Subcutaneous abdominal adipose tissue (tissue), 5 donors: ENCODE results near the gene PAFAH1B1.

Experiments
- H3K27ac ChIP-seq: one replicate; pipeline ENCODE4 v1.7.0; 2013; ENCODE audit warnings: low read depth, mild to moderate bottlenecking, inconsistent platforms, low read length, moderate library complexity
- H3K27me3 ChIP-seq, 5 donors: one replicate each; pipeline ENCODE4 v1.7.0; 2013; ENCODE audit warnings: low read length in 5 of 5, inconsistent platforms in 1 of 5; ENCODE audit not compliant: control insufficient read depth in 5 of 5, insufficient read depth in 4 of 5
- H3K36me3 ChIP-seq, 5 donors: one replicate each; pipeline ENCODE4 v1.7.0; 2013; ENCODE audit warnings: low read length in 5 of 5; ENCODE audit not compliant: control insufficient read depth in 5 of 5, insufficient read depth in 5 of 5
- H3K4me1 ChIP-seq, 5 donors: one replicate each; pipeline ENCODE4 v1.7.0; 2013; ENCODE audit warnings: low read length in 5 of 5, mild to moderate bottlenecking in 3 of 5, moderate library complexity in 1 of 5; ENCODE audit not compliant: control insufficient read depth in 5 of 5, insufficient read depth in 5 of 5
- H3K4me3 ChIP-seq, 5 donors: one replicate each; pipeline ENCODE4 v1.7.0; 2013; ENCODE audit warnings: low read length in 5 of 5, low read depth in 1 of 5
- H3K9ac ChIP-seq, 5 donors: one replicate each; pipeline ENCODE4 v1.7.0; 2013; ENCODE audit warnings: low read length in 5 of 5, mild to moderate bottlenecking in 4 of 5, moderate library complexity in 3 of 5
- H3K9me3 ChIP-seq, 5 donors: one replicate each; pipeline ENCODE4 v1.7.0; 2013; ENCODE audit warnings: low read length in 5 of 5; ENCODE audit not compliant: control insufficient read depth in 5 of 5
- donor health status: healthy.
- donor health status: healthy.
- donor health status: healthy.
- donor health status: healthy.
- donor health status: healthy.

PAFAH1B1 gene

DNA sequence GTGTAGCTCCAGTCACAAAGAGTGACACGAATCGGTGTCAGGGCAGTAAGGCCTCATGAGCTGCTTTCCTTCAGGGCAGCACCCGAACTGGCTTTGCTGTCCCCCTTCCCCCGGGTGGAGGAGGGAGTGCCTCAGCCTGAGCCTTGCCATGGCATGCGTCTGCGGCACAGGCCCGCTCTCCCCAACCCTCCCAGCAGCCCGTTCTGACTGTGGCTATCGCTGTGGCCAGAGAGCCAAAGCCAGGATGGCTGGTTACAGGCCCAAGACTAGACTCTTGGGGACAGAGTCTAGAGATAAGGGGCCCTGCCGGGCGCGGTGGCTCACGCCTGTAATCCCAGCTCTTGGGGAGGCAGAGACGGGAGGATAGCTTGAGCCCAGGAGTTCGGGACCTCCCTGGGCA, 92.2 kb downstream of the PAFAH1B1 start:
- Histone ChIP-seq H3K9ac (no peak overlapping the region), H3K27ac (no peak overlapping the region), H3K27me3 (no peaks in the 10 kb centered on the region), H3K9me3 (no peaks in the 10 kb centered on the region), H3K36me3 (peaks cover 24 to 58% (median 46%) of the 10 kb centered on the region in 5 donors), H3K4me3 (no peak overlapping the region), H3K4me1 (peaks cover 2 to 29% (median 13%) of the 10 kb centered on the region in 5 donors)

DNA sequence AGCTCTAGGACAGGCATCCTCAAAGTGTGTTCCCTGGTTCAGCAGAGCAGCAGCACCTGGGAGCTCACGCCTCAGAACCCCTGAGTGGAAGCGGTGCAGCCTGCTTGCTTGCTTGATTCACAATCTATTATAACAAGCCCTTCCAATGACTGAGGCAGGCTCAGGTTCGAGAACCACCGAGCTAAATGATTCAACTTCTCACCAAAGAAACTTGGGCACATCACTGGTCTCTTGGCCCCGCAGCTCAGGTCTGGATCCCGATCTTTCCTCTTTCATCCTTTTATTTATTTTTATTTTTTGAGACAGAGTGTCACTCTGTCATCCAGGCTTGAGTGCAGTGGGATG, 93.6 kb downstream of the PAFAH1B1 start:
- Histone ChIP-seq H3K9me3 (no peaks in the 10 kb centered on the region), H3K27ac (no peak overlapping the region), H3K9ac (no peak overlapping the region), H3K27me3 (no peaks in the 10 kb centered on the region), H3K4me1 (peaks cover 2 to 29% (median 13%) of the 10 kb centered on the region in 5 donors), H3K36me3 (peaks cover 18 to 56% (median 41%) of the 10 kb centered on the region in 5 donors), H3K4me3 (no peak overlapping the region)

DNA sequence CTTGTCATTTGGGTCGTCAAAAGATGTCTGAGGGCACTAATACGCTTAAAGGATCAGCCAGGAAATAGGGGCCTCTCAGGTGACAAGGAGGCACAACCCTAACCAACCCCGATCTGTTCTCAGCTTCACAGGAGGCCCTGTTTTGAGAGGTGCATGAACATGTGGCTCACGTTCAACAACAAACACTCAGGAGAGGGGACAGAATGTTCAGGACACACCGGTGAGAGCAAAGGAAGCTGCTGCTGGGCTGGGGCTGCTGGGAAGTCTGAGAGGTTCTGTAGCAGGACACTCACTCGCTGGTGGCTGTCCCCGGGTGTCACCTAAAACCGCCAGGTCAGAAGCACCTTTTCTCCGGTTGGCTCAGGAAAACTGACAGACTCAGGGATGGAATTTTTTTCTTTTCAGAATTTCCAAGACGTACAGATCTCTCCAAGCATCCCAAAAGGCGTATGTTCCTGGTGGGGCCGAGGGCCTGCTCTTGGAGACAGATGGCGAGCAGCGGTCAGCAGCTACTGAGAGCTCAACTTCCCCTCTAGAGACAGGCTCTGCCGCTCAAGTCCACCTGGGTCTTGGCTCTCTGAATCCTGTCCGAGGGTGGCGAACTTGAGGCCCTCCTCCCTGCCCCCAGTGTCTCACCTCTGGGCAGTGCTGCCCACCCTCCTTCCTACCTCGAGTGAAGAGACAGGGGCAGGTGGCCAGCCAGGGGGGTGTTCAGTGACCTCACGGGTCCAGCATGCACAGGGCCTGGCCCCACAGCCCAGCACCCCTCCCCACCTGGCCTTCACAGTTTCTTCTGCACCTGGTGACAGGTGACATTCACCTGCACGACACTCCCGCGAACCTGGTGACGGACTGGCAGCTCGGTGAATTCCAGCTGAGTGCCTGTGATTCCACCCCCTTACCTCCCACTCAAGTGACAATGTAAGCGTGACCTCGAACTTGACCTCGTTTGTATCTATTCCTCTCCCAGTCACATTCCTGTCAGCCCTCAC, 95.2 kb downstream of the PAFAH1B1 start:
- no peak overlapping the region for H3K27ac ChIP-seq
- peaks cover 2 to 29% (median 13%) of the 10 kb centered on the region in 5 donors for H3K4me1 ChIP-seq
- no peak overlapping the region for H3K4me3 ChIP-seq
- H3K9me3 ChIP-seq: no peaks in the 10 kb centered on the region
- H3K36me3 ChIP-seq: peaks cover 3 to 56% (median 43%) of the 10 kb centered on the region in 5 donors
- H3K9ac ChIP-seq: no peak overlapping the region
- no peaks in the 10 kb centered on the region for H3K27me3 ChIP-seq

DNA sequence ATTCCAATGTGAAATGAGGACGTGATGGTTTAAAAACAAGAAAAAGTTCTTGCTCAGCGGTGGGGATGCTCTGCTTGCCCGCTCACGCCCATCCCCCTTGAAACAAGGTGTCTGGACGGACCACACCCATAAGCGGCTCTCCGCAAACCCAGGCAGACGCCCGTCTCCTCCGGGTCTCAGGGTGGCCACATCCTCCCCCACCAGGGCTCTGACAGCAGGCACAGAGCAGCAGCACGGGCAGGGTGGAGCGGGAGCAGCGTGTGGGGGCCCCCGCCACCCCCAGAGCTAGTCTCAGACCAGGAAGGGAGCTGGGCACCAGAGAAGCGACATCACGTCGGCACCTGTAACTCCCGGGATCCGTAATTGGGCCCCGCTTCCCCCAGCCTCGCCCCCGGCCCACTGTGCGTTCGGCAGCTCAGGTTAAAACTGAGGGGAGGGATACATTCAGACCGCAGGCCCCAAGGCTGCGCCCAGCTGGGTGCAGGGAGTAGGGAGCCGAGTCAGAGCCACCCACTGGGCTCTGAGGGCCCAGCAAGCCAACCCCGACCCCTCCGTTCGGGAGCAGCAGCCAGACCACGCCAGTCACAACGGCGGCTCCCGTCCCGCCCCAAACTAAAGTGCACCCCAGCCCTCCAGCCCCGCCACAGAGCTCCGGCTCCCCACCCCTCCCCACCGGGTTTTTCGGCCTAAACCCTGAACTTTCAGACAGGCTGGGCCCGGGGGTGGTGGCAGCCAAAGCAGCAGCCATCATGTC, 96.1 kb downstream of the PAFAH1B1 start:
- no peak overlapping the region for H3K4me3 ChIP-seq
- peaks cover 0 to 55% (median 41%) of the 10 kb centered on the region in 5 donors for H3K36me3 ChIP-seq
- no peak overlapping the region for H3K9ac ChIP-seq
- H3K27me3 ChIP-seq: no peaks in the 10 kb centered on the region
- no peaks in the 10 kb centered on the region for H3K9me3 ChIP-seq
- no peak overlapping the region for H3K27ac ChIP-seq
- peaks cover 2 to 29% (median 11%) of the 10 kb centered on the region in 5 donors for H3K4me1 ChIP-seq

DNA sequence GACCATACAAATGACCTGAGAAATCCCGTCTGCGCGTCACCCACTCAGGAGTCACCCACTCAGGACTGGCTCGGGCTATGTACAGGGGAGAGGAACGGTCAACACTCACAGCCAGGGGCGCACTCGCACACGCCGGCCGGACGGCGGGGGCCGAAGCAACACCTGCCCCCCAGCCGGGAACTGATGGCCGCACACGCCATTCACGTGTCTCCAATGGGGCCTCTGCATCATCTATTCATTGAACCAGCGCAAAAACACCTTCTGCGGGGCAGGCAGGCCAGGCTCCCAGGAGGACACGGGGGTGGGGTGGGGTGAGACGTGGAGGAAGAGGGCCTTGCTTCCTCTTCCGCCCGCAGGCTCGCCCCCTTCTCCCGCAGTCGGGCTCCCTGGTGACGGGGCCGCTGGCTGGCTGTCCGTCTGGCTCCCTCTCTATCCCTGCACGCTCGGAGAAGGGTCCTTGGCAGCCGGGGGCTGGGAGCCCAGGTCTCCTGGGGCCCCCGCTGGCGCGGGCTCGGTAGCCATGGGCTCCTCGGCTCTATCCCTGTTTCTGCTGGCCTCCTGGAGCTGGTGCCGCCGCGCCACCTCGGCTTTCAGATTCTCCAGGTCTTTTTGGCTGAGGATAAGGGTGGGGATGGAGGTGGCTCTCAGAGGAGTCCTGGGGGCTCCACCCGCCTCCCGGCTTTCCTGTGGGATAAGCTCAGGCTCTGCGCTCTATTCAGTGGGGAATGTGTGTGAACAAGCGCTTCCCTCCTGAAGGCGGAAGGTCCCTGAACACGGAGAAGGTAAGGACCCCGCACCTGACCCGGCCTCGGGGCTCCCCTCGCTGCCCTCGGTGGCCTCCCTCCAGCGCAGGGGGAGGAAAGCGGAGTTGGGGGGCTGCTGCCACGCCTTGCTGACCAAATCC, 97.0 kb downstream of the PAFAH1B1 start:
- H3K4me1 ChIP-seq: peaks cover 2 to 29% (median 11%) of the 10 kb centered on the region in 5 donors
- H3K36me3 ChIP-seq: peaks cover 0 to 56% (median 48%) of the 10 kb centered on the region in 5 donors
- no peak overlapping the region for H3K4me3 ChIP-seq
- no peaks in the 10 kb centered on the region for H3K9me3 ChIP-seq
- no peaks in the 10 kb centered on the region for H3K27me3 ChIP-seq
- H3K27ac ChIP-seq: no peak overlapping the region
- H3K9ac ChIP-seq: no peak overlapping the region

DNA sequence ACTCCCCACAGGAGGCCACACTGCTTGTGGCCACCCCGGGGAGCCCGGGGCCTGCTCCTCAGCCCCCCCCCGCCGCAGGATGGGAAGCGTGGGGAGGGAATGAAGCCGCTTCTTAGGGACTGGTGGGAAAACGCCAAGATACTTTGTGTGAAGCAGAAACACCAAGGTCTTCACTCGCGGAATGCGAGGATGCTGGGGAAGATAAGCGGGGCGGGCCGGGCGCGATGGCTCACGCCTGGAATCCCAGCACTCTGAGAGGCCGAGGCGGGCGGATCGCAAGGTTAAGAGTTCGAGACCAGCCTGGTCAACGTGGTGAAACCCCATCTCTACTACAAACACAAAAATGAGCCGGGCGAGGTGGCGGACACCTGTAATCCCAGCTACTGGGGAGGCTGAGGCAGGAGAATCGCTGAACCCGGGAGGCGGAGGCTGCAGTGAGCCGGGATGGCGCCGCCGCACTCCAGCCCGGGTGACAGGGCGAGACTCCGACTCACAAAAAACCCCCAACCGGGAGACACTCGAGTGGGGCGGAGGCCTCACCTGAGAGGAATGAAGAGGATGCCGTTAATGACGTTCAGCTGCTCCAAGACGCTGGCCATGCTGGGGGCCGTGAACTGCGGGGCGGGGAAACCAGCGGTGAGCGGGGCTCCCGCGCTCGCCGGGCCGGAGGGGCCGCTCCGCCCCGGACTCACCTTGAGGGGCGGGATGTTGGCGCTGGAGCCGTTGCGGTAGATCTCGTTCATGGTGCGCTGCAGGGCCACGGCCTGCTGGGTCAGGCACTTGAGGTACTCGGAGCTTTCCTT, 97.8 kb downstream of the PAFAH1B1 start:
- Histone ChIP-seq H3K4me3 (no peak overlapping the region), H3K36me3 (peaks cover 0 to 64% (median 57%) of the 10 kb centered on the region in 5 donors), H3K4me1 (peaks cover 2 to 26% (median 8%) of the 10 kb centered on the region in 5 donors), H3K9me3 (no peaks in the 10 kb centered on the region), H3K27me3 (no peaks in the 10 kb centered on the region), H3K27ac (no peak overlapping the region), H3K9ac (no peak overlapping the region)

DNA sequence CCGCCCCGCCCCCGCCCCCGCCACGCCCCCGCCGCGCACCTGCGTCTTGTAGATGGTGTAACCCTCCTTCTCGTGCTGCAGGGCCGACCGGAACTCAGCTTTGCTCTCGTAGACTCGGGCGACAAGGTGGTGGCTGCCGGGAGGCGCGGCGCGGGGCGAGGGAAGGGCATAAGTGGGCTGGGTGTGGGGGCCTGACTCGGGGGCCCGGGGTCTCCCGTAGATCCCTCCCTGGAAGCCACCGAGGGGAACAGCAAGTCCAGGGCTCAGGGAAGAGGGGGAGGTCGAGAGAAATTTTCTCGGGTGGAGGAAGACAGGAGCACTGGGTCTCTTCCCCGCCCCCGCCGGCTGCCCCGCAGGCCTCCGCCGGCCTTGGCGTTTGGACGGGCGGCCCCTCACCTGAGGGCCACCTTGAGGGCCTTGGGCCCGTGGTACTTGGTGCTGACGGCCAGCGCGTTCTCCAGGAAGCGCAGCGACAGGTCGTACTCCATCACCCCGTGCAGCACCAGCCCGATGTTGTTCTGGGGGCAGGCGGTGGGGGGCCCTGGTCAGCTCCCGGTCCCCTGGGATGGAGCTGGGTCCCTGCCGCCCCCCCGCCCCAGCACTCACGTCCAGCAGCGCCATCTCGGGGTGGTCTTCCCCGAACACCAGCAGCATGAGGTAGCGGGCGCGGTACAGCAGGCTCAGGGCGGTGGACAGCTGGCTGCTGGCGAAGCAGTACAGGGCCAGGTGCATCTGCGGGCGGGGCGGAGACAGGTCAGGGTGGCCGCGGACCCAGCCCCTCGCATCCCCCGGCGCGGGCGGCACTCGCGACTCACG, 98.7 kb downstream of the PAFAH1B1 start:
- Histone ChIP-seq H3K27ac (no peak overlapping the region), H3K9ac (no peak overlapping the region), H3K4me3 (no peak overlapping the region), H3K27me3 (no peaks in the 10 kb centered on the region), H3K9me3 (no peaks in the 10 kb centered on the region), H3K4me1 (peaks cover 0 to 20% (median under 1%) of the 10 kb centered on the region in 5 donors), H3K36me3 (peaks cover 0 to 72% (median 64%) of the 10 kb centered on the region in 5 donors)

DNA sequence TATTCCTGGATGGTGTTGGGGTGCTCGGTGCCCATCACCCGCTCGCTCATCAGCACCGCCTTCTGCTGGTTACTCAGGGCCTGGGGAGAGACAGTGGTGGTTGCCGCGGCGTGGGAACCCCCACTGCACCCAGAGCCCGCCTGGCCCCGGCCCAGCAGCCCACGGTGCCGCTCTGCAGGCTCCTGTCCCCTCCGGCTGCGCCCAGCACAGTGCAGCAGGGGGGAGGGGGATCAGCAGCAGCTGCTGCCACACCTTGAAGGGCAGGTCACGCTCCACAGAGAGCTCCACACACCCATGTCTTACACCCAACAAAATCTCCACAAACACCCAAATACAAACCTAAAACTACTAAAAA, 99.3 kb downstream of the PAFAH1B1 start:
- H3K9me3 ChIP-seq: no peaks in the 10 kb centered on the region
- H3K27ac ChIP-seq: no peak overlapping the region
- H3K27me3 ChIP-seq: no peaks in the 10 kb centered on the region
- H3K4me1 ChIP-seq: peaks cover 0 to 14% (median 0%) of the 10 kb centered on the region in 5 donors
- H3K36me3 ChIP-seq: peaks cover 0 to 77% (median 70%) of the 10 kb centered on the region in 5 donors
- no peak overlapping the region for H3K9ac ChIP-seq
- H3K4me3 ChIP-seq: no peak overlapping the region
